ENCODE measurements around the gene MMP26. TPM values are rescaled to one million over a fixed set of nuclear protein-coding genes. Genes with fewer than 3 reads are reported as not detected.

Gene MMP26
- polyA plus RNA-seq (ENCODE audit: insufficient read length in 3 of 3): under 1 TPM; 0.43 to 0.89 (median 0.80) TPM
- long read RNA-seq, donor 1: 0 reads
- long read RNA-seq, donor 2: 0 reads
- long read RNA-seq, donor 3: 0 reads
- long read RNA-seq, donor 4: 0 reads
- long read RNA-seq, donor 5: 0 reads
- long read RNA-seq, donor 6: 0 reads
- long read RNA-seq, donor 7: 0 reads
- long read RNA-seq, donor 8: 0 reads
- long read RNA-seq, donor 9: 0 reads
- long read RNA-seq, donor 10: 0 reads
- long read RNA-seq, donor 11: 0 reads
- long read RNA-seq, donor 12: 0 reads
- long read RNA-seq, donor 13: 0 reads
- long read RNA-seq, donor 14: 0 reads
- long read RNA-seq, donor 15: 0 reads
- long read RNA-seq, donor 16: 0 reads

DNA sequence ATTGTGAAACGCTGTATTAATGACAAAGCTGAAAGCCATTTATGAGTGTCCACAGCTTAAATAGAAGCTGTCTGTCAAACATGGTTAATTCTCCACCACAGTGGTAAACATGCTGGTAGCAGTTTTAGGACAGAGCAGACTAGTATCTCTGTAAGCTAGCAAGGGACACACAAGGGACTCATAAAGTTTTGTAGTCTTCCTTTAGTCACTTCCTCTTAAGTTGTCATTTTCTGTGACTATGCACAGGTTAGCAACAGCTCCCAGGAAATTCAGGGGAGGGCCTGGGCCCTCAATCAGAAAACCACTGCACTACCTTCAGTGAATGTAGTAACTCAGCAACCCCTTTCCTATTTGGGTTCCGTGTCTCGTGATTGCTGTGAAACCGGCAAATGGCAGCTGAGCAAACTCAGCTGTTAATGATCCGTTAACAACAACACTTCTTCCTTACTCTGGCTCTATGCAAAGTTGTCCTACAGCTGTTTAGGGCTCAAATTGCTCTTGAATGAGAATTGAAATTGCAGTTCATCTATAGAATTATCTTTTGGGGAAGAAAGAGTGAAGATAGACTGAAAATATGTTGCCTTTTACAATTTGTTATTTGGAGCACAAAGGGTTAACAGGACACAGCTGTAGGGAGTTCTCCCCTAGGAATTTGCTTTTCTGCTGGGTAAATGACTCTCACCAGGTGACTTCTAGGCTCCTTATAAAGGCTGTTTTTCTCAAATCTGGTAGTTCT lies at the start of gene MMP26:
Gene MMP26 (plus strand): TSS at position 731 of the 736 bp plus-strand sequence.
- DNase-seq (ENCODE audit: extremely low read depth in 1 of 11, low read depth in 9 of 11, low spot score in 4 of 11): peak in 7 of 11 donors; percentile 40 to 67 (median 57)

DNA sequence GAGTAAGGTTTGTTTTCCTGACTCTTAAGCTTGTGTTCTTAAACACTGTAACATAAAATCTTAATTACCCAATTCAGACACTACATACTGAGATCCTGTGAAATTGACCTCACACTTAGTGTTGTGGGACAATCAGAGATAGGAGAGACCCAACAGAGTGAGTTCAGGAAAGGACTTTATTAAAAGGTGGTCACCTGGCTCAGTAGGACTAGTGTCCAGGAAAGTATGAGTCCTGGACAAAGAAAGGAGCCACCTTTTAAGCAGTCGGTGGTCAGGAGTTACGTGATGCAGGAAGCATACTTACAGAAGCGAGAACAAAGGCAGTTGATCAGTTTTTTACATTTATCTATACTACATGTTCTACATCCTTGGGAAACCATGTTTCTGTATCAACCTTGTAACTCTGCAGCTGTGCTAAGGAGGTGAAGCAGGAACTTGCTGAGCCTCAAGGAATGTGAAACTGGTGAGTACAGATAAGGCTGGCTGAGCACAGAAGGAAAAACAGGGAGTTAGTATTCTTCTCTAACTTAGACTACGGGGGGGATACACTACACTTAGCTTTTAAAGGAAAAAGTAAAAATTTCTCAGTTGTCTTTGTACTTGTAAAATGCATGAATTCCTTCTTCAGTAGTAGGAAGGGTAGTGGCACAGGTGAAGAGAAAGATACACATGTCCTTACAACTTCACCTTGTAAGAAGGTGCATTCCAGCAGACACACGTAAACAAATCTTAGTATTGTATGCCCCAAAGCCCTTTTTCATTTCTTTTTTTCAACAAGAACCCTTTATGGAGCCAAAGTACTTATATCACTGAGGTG lies 45.7 kb upstream of the MMP26 start:
- DNase-seq (ENCODE audit: extremely low read depth in 1 of 11, low read depth in 9 of 11, low spot score in 4 of 11): no peak

DNA sequence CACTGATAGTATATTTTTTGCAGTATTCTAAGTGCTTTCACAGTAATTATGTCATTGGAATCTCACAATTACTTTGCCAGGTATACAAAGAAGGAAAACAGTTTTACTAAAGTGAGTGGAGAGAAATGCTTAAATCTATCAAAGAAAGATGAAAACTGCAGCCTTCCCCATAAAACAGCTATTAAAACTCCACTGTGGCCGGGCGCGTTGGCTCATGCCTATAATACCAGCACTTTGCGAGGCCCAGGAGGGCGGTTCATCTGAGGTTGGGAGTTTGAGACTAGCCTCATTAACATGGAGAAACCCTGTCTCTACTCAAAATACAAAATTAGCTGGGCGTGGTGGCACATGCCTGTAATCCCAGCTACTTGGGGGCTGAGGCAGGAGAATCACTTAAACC lies 41.7 kb upstream of the MMP26 start:
- no peak for DNase-seq (ENCODE audit: extremely low read depth in 1 of 11, low read depth in 9 of 11, low spot score in 4 of 11)

DNA sequence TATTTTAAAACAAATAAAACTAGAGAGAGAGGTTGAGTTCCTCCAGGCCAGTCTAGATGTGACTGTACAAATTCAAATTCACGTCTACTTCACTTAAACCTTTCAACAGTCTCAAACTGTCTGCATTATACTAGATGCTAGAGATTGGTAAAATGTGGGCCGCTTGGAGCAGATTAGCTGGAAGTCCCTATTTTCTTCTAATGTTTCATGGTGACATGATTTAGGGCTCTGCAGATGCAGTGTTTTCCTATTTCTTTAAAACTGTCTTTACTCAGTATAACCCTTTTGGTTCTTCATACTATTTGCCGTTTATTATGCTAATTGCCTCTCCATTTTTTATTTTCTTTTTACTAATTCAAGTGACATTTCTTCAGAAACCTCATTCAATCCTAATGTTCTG lies 40.4 kb upstream of the MMP26 start:
- DNase-seq (ENCODE audit: extremely low read depth in 1 of 11, low read depth in 9 of 11, low spot score in 4 of 11): no peak

DNA sequence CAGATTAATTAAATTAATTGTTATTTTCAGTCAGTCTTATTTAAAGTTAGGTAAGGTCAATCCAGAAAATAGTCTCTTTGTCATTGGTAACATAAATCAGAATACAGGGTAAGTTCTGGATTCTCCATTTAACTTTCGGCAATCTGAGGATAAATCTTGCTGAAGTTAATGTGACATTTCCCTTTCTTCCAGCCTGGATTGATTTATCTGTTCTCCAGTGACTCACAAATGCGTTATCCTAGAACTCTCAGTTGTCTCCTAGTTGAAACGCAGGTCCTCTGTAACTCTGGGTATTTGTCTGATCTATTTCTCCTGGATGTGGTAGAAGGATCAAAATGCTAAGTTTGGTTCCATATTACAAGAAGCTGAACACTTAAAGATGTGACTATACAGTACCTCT lies 39.8 kb upstream of the MMP26 start:
- DNase-seq (ENCODE audit: extremely low read depth in 1 of 11, low read depth in 9 of 11, low spot score in 4 of 11): no peak

DNA sequence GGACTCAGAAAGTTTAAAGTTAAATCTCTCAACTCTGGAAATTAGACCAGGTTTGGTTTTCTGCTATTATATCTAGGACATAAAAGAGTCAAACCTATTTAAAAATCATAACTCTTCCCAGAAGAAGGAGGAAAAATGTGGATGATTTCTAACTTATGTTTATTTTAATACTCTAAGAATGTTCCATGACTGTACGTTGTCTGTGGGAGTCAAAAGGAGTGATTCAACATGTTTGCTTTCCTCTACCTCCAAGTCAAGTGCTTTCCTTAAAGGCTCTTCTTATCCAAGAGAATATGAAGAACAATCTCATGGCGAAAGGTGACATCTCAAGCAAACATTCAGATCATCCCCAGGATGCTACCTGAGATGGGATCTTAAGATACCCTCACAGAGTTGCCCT lies 39.2 kb upstream of the MMP26 start:
- DNase-seq (ENCODE audit: extremely low read depth in 1 of 11, low read depth in 9 of 11, low spot score in 4 of 11): no peak

DNA sequence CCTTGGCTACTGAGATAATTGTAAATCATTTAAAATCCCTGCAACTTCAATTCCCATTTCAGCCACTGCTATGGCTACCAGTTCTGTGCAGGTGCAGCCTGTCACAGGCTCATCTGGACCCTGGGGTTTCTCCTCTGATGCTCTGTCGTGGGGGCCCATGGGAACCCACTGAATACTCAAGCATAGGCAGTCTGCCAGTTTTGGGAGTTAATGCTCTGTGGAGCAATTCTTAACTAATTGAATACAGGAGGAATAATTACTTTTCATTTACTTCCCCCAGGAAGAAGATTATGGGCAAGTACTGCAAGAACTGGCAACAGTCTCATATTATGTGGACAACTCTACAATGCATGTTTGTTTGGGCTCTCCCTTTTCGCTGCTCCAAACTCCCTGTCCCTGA lies 32.8 kb upstream of the MMP26 start:
- no peak for DNase-seq (ENCODE audit: extremely low read depth in 1 of 11, low read depth in 9 of 11, low spot score in 4 of 11)

DNA sequence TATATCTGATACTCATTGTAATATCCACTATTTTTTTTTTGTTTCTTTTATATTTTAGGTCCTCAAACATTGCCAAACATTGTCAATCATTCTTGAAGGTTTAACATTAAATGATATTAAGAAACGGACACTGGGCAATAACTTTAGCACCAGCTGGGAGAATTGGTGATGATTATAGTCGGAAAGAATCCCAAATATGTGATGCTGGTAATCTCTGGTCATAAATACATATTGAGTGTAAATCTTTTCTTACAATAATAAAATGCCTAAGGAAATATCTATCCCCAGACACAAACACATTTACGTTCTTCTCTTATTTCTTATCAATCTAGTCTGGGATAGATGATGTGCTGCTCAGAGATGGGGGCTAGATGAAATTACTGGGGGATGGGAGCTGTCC lies 32.1 kb upstream of the MMP26 start:
- DNase-seq (ENCODE audit: extremely low read depth in 1 of 11, low read depth in 9 of 11, low spot score in 4 of 11): no peak

DNA sequence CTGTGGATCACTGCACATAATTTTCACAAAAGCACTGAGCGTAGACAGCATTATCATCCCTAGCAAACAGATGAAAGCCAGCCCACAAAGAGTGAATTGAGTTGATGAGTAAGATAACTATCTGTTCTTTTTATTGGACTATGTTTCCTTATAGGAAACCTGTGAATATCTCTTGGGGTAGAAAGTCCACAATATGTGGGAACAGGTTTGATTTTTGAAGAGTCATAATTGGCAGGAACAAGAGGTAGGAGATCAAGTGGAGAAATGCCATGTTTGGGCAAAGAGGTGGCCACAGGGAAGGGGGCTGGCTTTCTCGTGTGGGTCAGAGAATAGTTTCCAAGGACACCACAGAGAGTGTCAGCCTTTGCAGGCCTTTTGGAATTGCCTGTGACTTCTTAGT lies 30.8 kb upstream of the MMP26 start:
- no peak for DNase-seq (ENCODE audit: extremely low read depth in 1 of 11, low read depth in 9 of 11, low spot score in 4 of 11)

DNA sequence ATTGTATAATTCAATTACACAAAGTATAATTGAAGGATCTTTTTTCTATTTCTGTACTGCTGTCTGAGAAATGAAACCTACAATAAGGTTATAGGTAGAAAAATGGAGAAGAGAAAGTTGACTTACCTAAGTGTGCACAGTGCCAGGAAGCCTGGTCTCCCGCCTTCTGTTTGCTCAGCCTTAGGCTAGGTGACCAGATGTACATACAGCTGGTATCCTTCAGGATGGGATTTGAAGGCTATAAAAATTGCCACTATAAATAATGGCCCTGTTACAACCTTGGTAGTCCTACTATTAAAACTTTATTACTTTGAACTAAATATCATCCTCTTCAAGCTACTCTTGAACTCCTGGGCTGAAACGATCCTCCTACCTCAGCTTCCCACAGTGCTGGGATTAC lies 26.6 kb upstream of the MMP26 start:
- DNase-seq (ENCODE audit: extremely low read depth in 1 of 11, low read depth in 9 of 11, low spot score in 4 of 11): peak in 3 of 11 donors; percentile 25 to 66 (median 53)

DNA sequence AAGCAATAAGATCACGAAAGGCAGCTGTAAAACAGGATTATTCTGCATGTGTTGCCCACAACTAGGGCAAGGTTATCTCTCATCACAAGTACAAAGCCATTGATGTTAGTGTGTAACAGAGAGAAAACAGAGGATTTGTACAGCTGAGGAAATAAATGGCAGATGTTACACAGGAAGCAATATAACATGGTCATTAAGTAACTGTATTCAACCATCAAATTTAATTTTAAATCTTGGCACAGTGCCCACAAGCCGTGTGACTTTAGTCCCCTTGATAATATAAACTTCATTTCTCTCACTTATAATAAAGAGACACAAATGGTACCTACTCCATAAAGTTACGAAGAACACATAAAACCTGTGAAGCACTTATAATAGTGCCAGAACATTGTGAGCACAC lies 24.2 kb upstream of the MMP26 start:
- DNase-seq (ENCODE audit: extremely low read depth in 1 of 11, low read depth in 9 of 11, low spot score in 4 of 11): peak in 1 of 11 donors; percentile 46

DNA sequence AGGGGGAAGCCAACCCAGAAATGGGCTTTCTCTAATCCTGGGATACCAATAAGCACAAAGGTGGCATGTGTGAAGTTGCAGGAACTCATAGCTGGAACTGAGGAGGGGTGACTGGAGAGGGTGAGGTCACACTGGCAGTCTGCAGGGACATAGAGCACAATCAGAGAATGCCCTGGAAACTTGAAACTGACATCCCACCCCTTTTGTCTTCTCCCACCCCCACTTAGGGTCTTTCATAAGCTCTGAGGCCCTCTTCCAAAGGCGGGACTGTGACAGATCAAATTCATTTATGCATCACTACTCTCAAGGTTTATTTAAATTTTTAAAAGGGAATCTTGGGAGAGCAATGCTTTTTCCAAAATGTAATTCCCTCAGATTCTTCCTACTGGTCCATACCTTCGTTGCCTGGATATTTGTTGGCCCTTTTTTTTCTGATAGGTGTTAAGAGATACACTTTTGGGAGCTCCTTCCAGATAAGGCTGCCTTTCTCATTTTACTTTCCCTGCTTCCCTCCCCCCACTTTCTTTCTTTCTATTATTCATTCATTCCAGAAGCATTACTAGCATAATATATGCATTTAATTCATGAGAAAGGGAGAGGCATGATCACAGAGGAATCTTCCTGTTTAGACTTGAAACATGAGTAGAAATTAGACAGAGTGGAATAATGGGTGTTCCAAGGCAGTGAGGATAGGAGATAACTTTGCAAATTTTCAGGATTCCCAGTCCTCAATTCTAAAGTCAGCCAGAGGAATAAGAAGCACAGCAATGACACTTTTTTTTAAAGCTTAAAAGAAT lies 21.8 kb upstream of the MMP26 start:
- DNase-seq (ENCODE audit: extremely low read depth in 1 of 11, low read depth in 9 of 11, low spot score in 4 of 11): no peak

DNA sequence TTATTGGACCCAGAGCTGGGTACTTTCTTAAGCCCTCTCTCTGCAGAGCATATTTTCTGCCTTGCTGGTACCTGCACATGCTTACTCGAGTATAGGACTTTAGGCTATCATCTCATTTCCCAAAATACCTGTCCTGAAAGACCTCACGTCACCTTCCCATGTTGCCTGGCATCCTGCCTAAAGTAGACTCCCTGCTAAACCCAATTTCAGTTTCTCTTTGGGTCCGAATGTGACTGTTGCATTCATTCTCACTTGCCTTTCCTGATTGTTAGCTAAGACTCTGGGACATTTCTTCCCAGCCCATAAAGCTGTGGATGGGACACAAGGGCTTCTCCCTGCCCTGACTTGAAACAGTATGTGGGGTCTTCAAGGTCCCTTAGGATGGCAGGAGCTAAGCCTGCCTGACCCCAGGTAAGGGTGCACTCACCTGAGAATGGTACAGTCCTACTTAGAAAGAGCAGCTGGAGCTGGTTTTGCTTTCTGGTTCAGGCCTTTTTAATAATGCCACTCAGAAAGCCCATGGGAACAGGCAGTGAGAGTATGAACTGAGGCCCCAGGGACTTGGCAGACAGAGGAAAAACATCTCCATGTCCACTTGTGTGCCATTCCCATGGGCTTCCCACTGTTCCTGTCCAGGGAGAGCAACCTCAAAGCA lies 19.8 kb upstream of the MMP26 start:
- DNase-seq (ENCODE audit: extremely low read depth in 1 of 11, low read depth in 9 of 11, low spot score in 4 of 11): no peak

DNA sequence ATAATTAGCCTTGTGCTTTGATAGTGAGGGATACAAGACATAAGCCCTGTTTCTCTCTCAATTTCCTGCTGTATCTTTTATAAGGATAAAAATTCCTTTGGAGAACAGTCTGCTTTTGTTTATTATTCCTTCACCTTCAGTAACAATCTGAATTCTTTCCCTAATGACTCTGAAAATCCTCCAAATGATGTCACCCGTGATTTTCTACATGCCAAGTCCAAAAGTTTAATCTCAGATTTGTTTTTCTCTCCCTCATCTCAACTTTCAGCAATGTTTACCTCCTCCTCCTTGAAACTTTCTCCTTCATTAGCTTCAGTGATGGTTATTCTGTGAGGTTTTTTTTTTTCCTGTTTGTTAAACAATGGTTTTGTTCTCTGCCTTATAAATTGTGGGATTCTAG lies 9.1 kb upstream of the MMP26 start:
- DNase-seq (ENCODE audit: extremely low read depth in 1 of 11, low read depth in 9 of 11, low spot score in 4 of 11): no peak

DNA sequence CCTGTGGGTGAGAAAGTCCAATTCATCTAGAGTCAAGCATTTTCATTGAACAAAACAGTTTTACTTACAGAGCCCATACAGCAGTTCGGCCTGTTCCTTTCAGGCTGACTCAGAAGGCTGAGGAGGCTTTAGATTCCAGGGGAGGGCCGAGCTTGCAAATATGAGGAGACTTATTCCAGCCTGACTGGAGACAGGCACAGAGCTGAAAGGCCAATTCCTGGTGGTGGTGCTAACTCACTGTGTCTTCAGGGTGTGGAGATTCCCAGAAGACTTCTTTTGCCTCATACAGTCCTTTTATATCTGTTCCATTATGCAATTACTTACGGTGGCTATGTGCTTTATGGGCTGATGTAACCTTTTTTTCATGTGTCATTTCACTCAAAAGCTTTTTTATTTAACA lies 7.0 kb upstream of the MMP26 start, which contains the start of gene OR51E2:
Gene OR51E2 (minus strand): TSS at position 269 of the 400 bp plus-strand sequence. CDS start 15,142 bp downstream, outside the sequence.
- DNase-seq (ENCODE audit: extremely low read depth in 1 of 11, low read depth in 9 of 11, low spot score in 4 of 11): no peak

DNA sequence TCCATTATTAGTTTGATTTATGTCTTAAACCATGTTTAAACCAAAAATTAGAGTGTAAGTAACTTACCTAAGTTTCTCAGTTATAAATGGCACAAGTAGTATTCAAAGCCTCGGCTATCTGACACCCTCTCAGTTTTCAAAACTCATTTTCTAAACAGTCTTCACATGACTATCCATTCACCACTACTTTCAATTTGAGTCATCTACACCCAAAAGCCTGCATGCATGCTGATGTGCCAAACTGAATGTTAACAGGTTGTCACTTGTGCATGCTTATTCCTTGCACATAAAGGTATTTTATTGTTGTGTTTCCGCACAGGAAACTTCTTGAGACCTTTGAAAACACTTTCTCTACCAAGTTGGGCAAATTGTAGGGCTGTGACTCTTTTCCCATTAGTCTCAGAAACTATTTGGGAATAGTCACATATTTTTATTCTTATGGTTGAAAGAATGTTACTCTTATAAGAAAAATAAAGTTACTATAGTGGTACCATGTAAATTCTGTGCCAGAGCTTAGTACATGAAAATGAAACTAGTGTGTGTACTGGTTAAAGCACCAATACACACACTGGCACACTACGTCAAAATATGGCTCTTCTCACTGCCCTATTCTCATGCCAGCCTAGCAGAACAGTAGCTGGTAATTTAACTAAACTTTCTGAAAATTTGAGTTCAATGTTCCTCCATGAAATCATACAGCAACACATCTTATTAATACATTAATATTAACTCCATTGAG lies 4.7 kb upstream of the MMP26 start:
- no peak for DNase-seq (ENCODE audit: extremely low read depth in 1 of 11, low read depth in 9 of 11, low spot score in 4 of 11)

DNA sequence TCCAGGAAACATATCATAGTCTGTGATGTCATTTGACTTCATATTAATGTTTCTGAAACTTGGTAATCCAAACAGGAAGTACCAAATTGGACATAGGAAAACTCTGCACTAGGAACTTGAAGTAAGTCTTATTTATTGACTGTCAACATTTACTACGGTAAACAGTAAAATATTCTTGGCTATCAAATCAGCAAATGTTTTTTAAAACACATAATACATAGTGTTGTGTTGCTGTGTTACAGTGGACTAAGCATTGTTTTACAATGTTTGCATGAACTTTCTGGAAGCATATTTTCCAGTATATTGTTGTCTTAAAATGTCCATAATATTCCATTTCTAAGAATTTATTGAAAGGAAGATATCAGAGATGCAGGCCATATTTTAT lies 4.2 kb upstream of the MMP26 start:
- DNase-seq (ENCODE audit: extremely low read depth in 1 of 11, low read depth in 9 of 11, low spot score in 4 of 11): no peak
